Stimulated activated CD4-positive, alpha-beta T cell treated with anti-CD3 and anti-CD28 coated beads, Interleukin-1b, Interleukin-23, amount 100 ng/mL, for 1 hour (primary cell): ENCODE results near the gene FOXP4.
A peak's percentile ranks its signal among the peaks of the same experiment; 100 is the strongest.

ENCODE experiments used
- DNase-seq, 2 donors: peaks; one replicate each; pipeline ENCODE4 v3.0.0-alpha.2; 2020; ENCODE audit warnings: low read depth in 2 of 2

The FOXP4 gene

DNA sequence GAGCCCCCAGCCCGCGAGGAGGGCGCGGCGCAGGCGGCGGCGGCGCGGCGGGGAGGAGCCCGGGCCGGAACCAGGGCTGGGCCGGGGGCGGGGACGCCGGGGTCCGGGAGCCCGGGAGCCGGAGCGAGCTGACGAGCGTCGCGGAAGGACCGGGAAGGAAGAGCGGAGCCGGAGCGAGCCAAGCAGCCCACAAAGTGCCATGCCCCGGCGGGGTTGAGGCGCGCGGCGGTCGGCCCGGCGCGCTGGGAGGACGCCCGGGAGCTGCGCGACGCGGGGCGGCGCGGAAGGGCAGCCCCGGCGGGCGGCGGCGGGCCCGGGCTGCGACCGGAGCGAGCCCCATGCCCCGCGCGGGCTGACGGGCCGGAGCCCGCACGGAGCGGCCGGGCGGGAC lies 289 bp downstream of the FOXP4 start:
- no peak for DNase-seq

- no peak for DNase-seq
Measured at GRCh38 chr6:41546866-41547798, 951 bp downstream of the FOXP4 start.

DNA sequence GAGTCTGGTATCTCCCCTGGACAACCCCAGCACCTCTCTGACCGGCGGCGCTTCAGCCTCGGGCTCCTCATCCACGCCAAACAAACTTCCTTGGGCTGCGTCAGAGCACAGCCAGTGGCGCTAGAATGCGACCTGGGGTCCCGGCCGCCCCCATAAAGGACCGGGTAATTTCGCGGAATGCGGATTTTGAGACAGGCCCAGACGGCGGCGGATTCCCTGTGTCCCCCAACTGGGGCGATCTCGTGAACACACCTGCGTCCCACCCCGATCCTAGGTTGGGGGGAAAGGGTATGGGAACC lies 1.6 kb downstream of the FOXP4 start:
- DNase-seq: no peak

- DNase-seq: peak in 1 of 2 donors; percentile 29
Measured at GRCh38 chr6:41548098-41548840, 2.1 kb downstream of the FOXP4 start.

DNA sequence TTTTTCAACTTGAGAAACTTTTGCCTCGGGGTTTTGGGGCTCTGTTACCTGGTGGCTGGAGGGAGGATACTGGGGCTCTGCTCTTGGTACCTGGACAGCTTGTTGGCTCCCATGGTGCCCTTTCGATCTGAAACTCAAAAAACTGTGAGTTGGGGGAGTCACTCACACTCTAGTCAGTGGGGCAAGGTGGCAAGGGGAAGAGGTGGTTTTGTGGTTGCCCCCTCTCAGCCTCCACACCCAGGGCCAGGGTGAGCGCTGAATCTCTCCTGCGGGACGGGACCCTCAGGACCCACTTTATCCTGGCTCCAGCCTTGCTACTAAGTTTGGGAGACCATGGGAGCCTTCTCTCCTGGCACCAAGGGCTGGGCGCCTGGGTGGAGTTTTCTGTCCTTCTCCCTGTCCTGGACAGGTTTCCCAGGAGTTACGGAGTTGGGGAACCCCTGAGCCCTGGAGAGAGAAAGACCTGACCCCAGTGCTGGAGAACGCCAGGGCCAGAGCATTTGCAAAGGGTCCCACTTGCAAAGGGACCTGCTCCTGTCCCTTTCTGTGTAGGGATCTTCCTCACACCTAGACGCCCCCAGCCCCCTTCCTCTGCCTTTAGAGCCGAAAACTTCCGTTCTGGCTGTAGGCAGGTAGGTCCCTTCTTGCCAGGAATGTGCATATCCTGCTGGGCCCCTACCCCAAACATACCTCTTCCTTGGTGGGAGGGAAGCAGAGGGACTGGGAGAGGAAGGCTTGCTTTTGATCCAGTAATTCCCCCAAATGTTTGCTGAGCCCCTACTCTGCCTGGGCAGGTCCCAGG lies 2.9 kb downstream of the FOXP4 start:
- no peak for DNase-seq

DNA sequence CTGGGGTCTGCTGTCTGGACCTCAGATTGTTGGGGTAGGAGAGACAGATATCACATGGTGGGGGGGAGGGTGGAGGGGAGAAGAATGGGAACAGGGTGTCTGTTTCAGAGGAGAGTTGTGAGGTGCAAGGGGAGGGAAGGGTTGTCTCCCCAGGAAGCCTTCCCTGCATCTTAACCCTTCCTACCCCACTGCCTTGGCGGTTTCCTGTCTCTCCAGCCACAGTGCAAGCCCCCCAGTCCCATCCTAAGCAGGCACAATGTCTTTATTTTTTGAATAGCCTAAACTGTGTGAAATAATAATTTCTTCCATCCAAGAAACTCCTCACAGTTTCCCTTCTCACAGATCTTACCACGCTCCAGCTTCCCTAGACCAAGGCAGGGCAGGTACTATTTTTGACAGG lies 3.5 kb downstream of the FOXP4 start:
- no peak for DNase-seq

- DNase-seq: no peak
Measured at GRCh38 chr6:41551086-41551700, 5.0 kb downstream of the FOXP4 start.

GRCh38 chr6:41551857-41552256 lies 5.7 kb downstream of the FOXP4 start:
- DNase-seq: no peak

DNA sequence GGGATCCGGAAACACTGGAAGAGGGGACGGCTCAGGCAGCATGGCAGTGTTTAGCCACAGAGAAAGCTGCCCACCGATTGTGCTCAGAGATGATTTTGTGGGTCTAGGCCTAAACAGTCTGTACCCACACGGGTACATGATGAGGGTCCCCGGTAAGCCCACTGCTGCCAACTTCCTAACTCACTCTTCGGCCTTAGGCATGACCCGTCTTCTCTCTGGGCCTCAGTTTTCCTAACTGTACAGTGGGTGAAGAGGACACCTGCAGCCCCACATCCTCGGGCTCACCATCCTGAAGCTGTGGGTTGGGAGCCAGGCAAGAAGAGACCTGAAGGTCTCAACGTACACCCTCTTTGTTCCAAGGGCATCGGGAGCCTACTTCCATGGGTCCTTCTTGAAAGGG lies 6.5 kb downstream of the FOXP4 start:
- no peak for DNase-seq

GRCh38 chr6:41553405-41553999 lies 7.3 kb downstream of the FOXP4 start:
- no peak for DNase-seq

DNA sequence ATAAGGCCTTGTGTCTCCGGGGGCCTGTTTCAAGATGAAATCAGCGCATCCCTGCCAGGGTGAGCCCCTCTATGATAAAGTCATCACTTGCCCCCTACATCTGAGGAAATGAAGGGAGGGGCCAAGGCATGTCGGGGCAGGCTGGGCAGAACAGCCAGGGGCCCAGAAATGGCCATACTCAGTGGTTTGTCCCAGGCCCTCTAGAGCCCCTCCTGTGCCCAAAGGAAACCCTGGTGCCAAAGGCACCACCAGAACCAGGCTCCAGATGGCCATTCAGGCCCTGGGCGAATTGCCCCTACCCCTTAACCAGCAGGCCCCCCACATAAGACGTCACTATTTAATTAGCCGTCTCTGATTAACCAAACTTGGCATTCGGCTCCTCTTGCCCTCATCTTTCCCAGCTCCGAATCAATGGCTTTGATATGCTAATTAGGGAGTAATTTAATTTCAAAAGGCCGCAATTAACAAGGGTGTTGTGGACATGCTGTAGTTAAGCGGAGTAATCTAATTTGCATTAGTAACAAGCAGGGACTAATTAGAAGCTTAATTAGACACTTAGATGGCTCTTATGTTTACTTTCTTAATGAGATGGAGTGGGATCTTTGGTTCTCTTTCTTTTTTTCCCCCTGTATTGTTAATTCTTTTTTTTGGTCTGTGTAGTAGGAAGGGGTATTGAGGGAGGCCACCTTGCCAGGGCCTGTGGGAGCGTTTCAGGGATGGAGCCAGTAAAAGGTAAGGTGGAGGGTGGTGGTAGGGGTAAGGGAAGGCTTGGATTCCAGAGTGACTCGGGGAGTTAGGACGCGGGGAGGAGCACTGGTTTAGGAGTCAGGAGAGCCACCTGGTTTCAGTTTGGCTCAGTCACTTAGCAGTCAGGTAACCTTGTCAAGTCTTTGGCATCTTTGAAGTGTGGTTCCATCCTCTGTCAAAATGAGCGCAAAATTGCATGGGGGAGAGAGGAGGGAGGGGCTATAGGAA lies 9.4 kb downstream of the FOXP4 start:
- no peak for DNase-seq

- DNase-seq: no peak
Measured at GRCh38 chr6:41557335-41557734, 11.2 kb downstream of the FOXP4 start.

GRCh38 chr6:41558033-41558807 lies 12.0 kb downstream of the FOXP4 start:
- no peak for DNase-seq

- no peak for DNase-seq
Measured at GRCh38 chr6:41559655-41560427, 13.7 kb downstream of the FOXP4 start.

GRCh38 chr6:41560431-41561192 lies 14.4 kb downstream of the FOXP4 start:
- peak; percentile 50 to 56 for DNase-seq

DNA sequence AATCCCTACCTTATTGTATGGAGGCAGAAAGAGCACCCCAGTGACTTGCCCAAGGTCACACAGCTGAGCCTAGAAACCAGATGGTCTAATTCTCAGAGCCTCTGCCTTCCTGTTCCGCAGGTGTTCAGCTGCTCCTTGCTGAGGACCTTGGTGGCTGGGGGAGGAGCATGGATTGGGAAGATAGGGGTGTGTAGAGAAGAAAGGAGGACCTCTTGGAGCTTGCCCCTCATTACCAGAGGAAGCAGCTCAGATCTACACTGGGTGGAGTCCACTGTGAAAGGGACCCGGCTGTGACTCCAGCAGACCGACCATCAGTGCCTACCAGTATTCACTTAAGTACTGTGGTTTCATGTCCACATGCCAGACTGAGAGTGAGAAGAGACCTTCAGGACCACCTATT lies 15.2 kb downstream of the FOXP4 start:
- DNase-seq: no peak

DNA sequence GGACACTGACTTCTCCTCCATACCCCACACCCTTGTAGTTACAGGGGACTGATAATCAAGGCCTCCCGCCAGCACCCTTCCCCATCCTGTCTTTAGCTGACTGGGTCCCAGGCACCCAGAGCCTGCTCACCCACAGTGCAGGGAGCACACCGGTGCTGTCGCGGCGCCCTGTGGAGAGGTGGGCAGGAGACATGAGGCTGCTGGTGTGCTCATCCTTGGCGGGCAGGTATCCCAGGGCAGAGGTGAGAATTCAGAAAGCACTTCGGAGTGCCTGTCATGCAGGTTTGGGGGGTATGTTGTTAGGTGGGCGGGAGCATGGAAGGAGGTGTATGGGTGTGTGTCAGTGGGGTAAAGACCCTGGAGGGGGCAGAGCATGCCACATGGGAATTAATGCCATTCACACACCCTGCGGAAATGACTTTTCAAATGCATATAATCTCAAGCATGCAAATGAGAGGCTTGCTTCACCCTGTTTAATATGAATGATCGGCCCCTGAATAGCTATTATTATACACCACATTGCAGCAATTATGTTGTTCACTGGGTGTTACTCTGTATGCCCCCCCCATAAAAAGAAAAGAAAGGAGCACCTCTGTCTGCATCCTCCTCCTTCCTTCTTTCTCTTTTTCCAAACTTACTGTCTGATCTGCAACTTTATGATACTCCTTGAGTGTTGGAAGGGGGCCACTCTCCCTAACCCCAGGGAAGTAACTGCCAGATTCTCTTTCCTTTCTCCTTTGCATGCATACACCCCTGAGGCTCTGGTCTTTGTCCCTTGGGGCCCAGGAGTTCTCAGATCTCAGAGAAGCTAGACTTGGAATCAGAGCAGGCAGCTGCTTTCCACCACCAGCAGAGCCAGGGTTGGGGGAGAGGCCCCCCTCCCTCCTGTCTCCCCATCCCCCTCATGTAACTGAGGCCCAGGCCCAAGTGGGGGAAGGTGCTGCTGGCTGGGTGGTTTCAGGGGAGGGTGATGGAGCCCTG lies 16.0 kb downstream of the FOXP4 start:
- no peak for DNase-seq
